CMK (cell line): ENCODE measurements around the gene SEZ6L.
"Not testable (repeated sequence)": the region's sequence is repeated elsewhere in the genome, so short reads cannot be mapped to it uniquely, and the experiment has no call there.

ENCODE experiments used
- DNase-seq: peaks from one replicate; pipeline ENCODE4 v3.0.0-alpha.2; 2010; ENCODE audit warnings: low read depth

Gene SEZ6L

GRCh38 chr22:26389125-26389524, 219.9 kb downstream of the SEZ6L start:
- no peak for DNase-seq

- no peak for DNase-seq
These were observed 221.8 kb downstream of the SEZ6L start for GRCh38 chr22:26391091-26391490.

- DNase-seq, result no peak
These were observed 222.4 kb downstream of the SEZ6L start for GRCh38 chr22:26391623-26392022.

- no peak for DNase-seq
These were observed 224.7 kb downstream of the SEZ6L start for GRCh38 chr22:26393929-26394328.

GRCh38 chr22:26394777-26395176, 225.5 kb downstream of the SEZ6L start:
- DNase-seq, result no peak

GRCh38 chr22:26395926-26396325, 226.7 kb downstream of the SEZ6L start:
- no peak for DNase-seq

GRCh38 chr22:26398741-26399153, 229.5 kb downstream of the SEZ6L start:
- no peak for DNase-seq

GRCh38 chr22:26399289-26399688, 230.0 kb downstream of the SEZ6L start:
- DNase-seq, result no peak

GRCh38 chr22:26401726-26402125, 232.5 kb downstream of the SEZ6L start:
- DNase-seq, result no peak

GRCh38 chr22:26404851-26405421, 235.7 kb downstream of the SEZ6L start:
- DNase-seq, result peak; percentile 70

GRCh38 chr22:26406118-26406517, 236.9 kb downstream of the SEZ6L start:
- no peak for DNase-seq

- not testable (repeated sequence) for DNase-seq
These were observed 239.4 kb downstream of the SEZ6L start for GRCh38 chr22:26408562-26409220.

- no peak for DNase-seq
These were observed 240.6 kb downstream of the SEZ6L start for GRCh38 chr22:26409719-26410335.

- DNase-seq, result no peak
These were observed 241.1 kb downstream of the SEZ6L start for GRCh38 chr22:26410386-26410785.

GRCh38 chr22:26414347-26414746, 245.1 kb downstream of the SEZ6L start:
- DNase-seq, result no peak

- DNase-seq, result no peak
These were observed 247.0 kb downstream of the SEZ6L start for GRCh38 chr22:26416256-26416655.

- DNase-seq, result no peak
These were observed 247.5 kb downstream of the SEZ6L start for GRCh38 chr22:26416670-26417276.

GRCh38 chr22:26417406-26417805, 248.1 kb downstream of the SEZ6L start:
- no peak for DNase-seq

- no peak for DNase-seq
These were observed 249.4 kb downstream of the SEZ6L start for GRCh38 chr22:26418620-26419019.

GRCh38 chr22:26426924-26427323, 257.7 kb downstream of the SEZ6L start:
- DNase-seq, result no peak

GRCh38 chr22:26428515-26429457, 259.5 kb downstream of the SEZ6L start, which contains the start of gene ASPHD2:
Gene ASPHD2 (plus strand): TSS chr22:26429260. CDS start chr22:26433616, 4,356 bp downstream.
- DNase-seq, result no peak
